K562 (cell line): ENCODE results near the gene KCNE1. TPM values are rescaled to one million over a fixed set of nuclear protein-coding genes. Genes with fewer than 3 reads are reported as not detected.

Experiments
- ATAC-seq: fragments of 200-7000 bp; cut with Tn5 transposase; 3 replicates; pipeline ENCODE4 v1.9.1; 2020; ENCODE audit warnings: moderate library complexity
- BruUV-seq: library from RNA; stranded (reverse); fragments of 400-500 nt; replicated peaks from 2 replicates; lab custom pipeline; 2021; lab: Mats Ljungman, UMichigan
- CTCF ChIA-PET: fragments of 300-600 bp; formaldehyde crosslinking; extraction: SDS; loops from one replicate; lab custom pipeline; 2021; ENCODE audit warnings: low intra/inter-chr PET ratio; lab: Yijun Ruan, JAX
- POLR2A ChIA-PET: fragments of 300-600, 350-650 bp; sonication (Branson Sonifier 250); formaldehyde crosslinking; extraction: SDS; loops from one replicate; lab custom pipeline; 2021; ENCODE audit warnings: antibody characterized with exemption, inconsistent platforms; lab: Yijun Ruan, JAX
- DNase-seq, 4 experiments: peaks; one replicate each; pipeline versions ENCODE4 v3.0.0 to v3.0.0-alpha.2; 2011 to 2018; ENCODE audit warnings: low spot score in 3 of 4, mixed read lengths in 3 of 4; ENCODE audit errors: extremely low read depth in 1 of 4
- FAIRE-seq: peaks from 2 replicates; lab custom pipeline; 2011; peaks lifted over from hg19 to GRCh38; lab: Jason Lieb, UNC
- H2AFZ ChIP-seq: 2 replicates; pipeline ENCODE4 v1.6.0; 2011; ENCODE audit warnings: low read depth, low read length, control low read depth, inconsistent platforms
- H3K27ac ChIP-seq: fragments of 200-600 bp; 3 replicates; pipeline ENCODE4 v1.8.0; 2011; ENCODE audit warnings: low read depth, mild to moderate bottlenecking, control low read depth, inconsistent platforms, low read length, moderate library complexity, mixed read lengths; ENCODE audit errors: extremely low read depth
- H3K27me3 ChIP-seq, 2 experiments: fragments of 300-600 bp in 1 of 2; 2 replicates in 1 of 2; 3 replicates in 1 of 2; pipeline versions ENCODE4 v1.6.0 to v1.8.0; 2011; ENCODE audit warnings: inconsistent platforms in 2 of 2, low read length in 2 of 2, mild to moderate bottlenecking in 1 of 2, mixed read lengths in 1 of 2, moderate library complexity in 1 of 2; ENCODE audit not compliant: control insufficient read depth in 2 of 2, insufficient read depth in 2 of 2
- H3K36me3 ChIP-seq: fragments of 300-600 bp; 3 replicates; pipeline ENCODE4 v1.8.0; 2011; ENCODE audit warnings: mild to moderate bottlenecking, low read length, inconsistent platforms; ENCODE audit not compliant: control insufficient read depth, insufficient read depth
- H3K4me1 ChIP-seq, 2 experiments: fragments of 200-600 bp in 1 of 2; replicated peaks in 1 of 2; 2 replicates in 1 of 2; 3 replicates in 1 of 2; pipeline versions ENCODE4 v1.5.1 to v1.8.0; 2011; ENCODE audit warnings: inconsistent platforms in 2 of 2, low read length in 2 of 2, mild to moderate bottlenecking in 1 of 2, mixed read lengths in 1 of 2, moderate library complexity in 1 of 2; ENCODE audit not compliant: control insufficient read depth in 2 of 2, insufficient read depth in 2 of 2
- H3K4me2 ChIP-seq: 2 replicates; pipeline ENCODE4 v1.6.1; 2011; ENCODE audit warnings: low read length, control low read depth, inconsistent platforms, mixed read lengths; ENCODE audit not compliant: insufficient read depth
- H3K4me3 ChIP-seq: fragments of 200-600 bp; sonication (generic), shearing (Covaris generic); 2 replicates; pipeline ENCODE4 v1.5.1; 2016; ENCODE audit warnings: control low read depth, inconsistent platforms
- H3K79me2 ChIP-seq: fragments of 200-600 bp; 3 replicates; pipeline ENCODE4 v1.8.0; 2011; ENCODE audit warnings: low read length, inconsistent platforms; ENCODE audit not compliant: control insufficient read depth, insufficient read depth
- H3K9ac ChIP-seq, 2 experiments: 2 replicates each; pipeline versions ENCODE4 v1.6.0 to v1.6.1; 2011; ENCODE audit warnings: low read depth in 2 of 2, low read length in 2 of 2, control low read depth in 1 of 2, inconsistent platforms in 1 of 2, mild to moderate bottlenecking in 1 of 2, mixed read lengths in 1 of 2; ENCODE audit not compliant: insufficient read depth in 1 of 2
- H3K9me1 ChIP-seq: one replicate; pipeline ENCODE4 v1.6.0; 2011; ENCODE audit warnings: inconsistent platforms, mild to moderate bottlenecking, low read length, moderate library complexity; ENCODE audit not compliant: control insufficient read depth, insufficient read depth
- H3K9me3 ChIP-seq: replicated peaks from 2 replicates; pipeline ENCODE4 v1.5.1; 2011; ENCODE audit warnings: low read depth, low read length, inconsistent platforms; ENCODE audit not compliant: control insufficient read depth, insufficient read depth
- H4K20me1 ChIP-seq: replicated peaks from 2 replicates; pipeline ENCODE4 v1.6.1; 2011; ENCODE audit warnings: low read length, inconsistent platforms, mixed read lengths; ENCODE audit not compliant: control insufficient read depth, insufficient read depth
- AFF4 ChIP-seq: sonication (generic); formaldehyde crosslinking; IDR thresholded peaks from 2 replicates; pipeline ENCODE4 v1.8.0; 2023; ENCODE audit warnings: mild to moderate bottlenecking, missing genetic modification reagents
- FOXP1 ChIP-seq: sonication (generic); formaldehyde crosslinking; IDR thresholded peaks from 2 replicates; pipeline ENCODE4 v1.8.0; 2022; ENCODE audit warnings: mild to moderate bottlenecking, missing genetic modification reagents
- FUS ChIP-seq: fragments of 200-400 bp; formaldehyde crosslinking; optimal IDR thresholded peaks from 2 replicates; pipeline ENCODE3; 2017; ENCODE audit warnings: low read depth, low read length
- IFI16 ChIP-seq: fragments of 250-450 bp; sonication (Bioruptor Pico); IDR thresholded peaks from 2 replicates; pipeline ENCODE4 v2.1.2; 2022; ENCODE audit warnings: mild to moderate bottlenecking, inconsistent platforms
- ILK ChIP-seq: fragments of 450-650 bp; IDR thresholded peaks from 2 replicates; pipeline ENCODE4 v1.6.1; 2016; ENCODE audit warnings: missing genetic modification characterization, low read depth, mild to moderate bottlenecking, missing compliant biosample characterization, moderate library complexity, borderline replicate concordance
- MED1 ChIP-seq: sonication (generic); formaldehyde crosslinking; IDR thresholded peaks from 2 replicates; pipeline ENCODE4 v1.8.1; 2023; ENCODE audit warnings: missing genetic modification reagents, borderline replicate concordance
- PHB2 ChIP-seq: fragments of 450-650 bp; IDR thresholded peaks from 2 replicates; pipeline ENCODE4 v1.6.1; 2017; ENCODE audit warnings: low read depth
- POLR2AphosphoS2 ChIP-seq: IDR thresholded peaks from 2 replicates; pipeline ENCODE4 v1.6.1; 2012; ENCODE audit warnings: low read length, improper control_type of control experiment
- PURB ChIP-seq: sonication (generic); formaldehyde crosslinking; IDR thresholded peaks from 2 replicates; pipeline ENCODE4 v1.9.0; 2021; ENCODE audit warnings: low read depth, mild to moderate bottlenecking, missing genetic modification reagents
- SIX5 ChIP-seq, 2 experiments: IDR thresholded peaks; 2 replicates each; pipeline ENCODE4 v1.6.1; 2011; ENCODE audit warnings: low read length in 2 of 2, borderline replicate concordance in 1 of 2, low read depth in 1 of 2, mild to moderate bottlenecking in 1 of 2, moderate library complexity in 1 of 2; ENCODE audit not compliant: insufficient read depth in 1 of 2
- SMAD2 ChIP-seq: fragments of 150-350 bp; IDR thresholded peaks from 2 replicates; pipeline ENCODE4 v1.6.1; 2014; ENCODE audit warnings: low read depth, mild to moderate bottlenecking, low read length
- TEAD1 ChIP-seq, 2 experiments: fragments of 450-650 bp in 1 of 2; sonication (generic) in 1 of 2; formaldehyde crosslinking; IDR thresholded peaks; 2 replicates each; pipeline versions ENCODE4 v1.4.0 to v1.8.0; 2020 to 2022; ENCODE audit warnings: mild to moderate bottlenecking in 2 of 2, missing genetic modification reagents in 1 of 2
- ZBED1 ChIP-seq: IDR thresholded peaks from 2 replicates; pipeline ENCODE4 v1.6.1; 2014
- ZBTB8A ChIP-seq: fragments of 450-650 bp; IDR thresholded peaks from 2 replicates; pipeline ENCODE4 v1.6.1; 2018; ENCODE audit warnings: mild to moderate bottlenecking, moderate library complexity; ENCODE audit not compliant: partially characterized antibody
- ZNF133 ChIP-seq: fragments of 250-450 bp; sonication (Bioruptor Pico); IDR thresholded peaks from 2 replicates; pipeline ENCODE4 v1.4.0; 2020; ENCODE audit warnings: mild to moderate bottlenecking
- ZNF311 ChIP-seq: fragments of 250-450 bp; sonication (Bioruptor Pico); IDR thresholded peaks from 2 replicates; pipeline ENCODE4 v1.4.0; 2020; ENCODE audit warnings: mild to moderate bottlenecking, moderate library complexity
- WGBS: fragments of 100-300 bp; shearing (Covaris generic); methylation state at CpG from one replicate; pipeline ENCODE4 v1.1.6; 2016; ENCODE audit warnings: low coverage, mixed read lengths; ENCODE audit not compliant: insufficient coverage; ENCODE audit errors: missing lambda C conversion rate; 5-methylcytosine and 5-hydroxymethylcytosine counted together
- in situ Hi-C: fragments of 300-500 bp; cut with MboI; formaldehyde crosslinking; loops from 4 replicates; pipeline ENCODE4 v1.15.0; 2018; ENCODE audit warnings: inconsistent platforms, mixed read lengths
- intact Hi-C: fragments of 100-400 bp; cut with micrococcal nuclease; formaldehyde crosslinking; loops from 2 replicates; pipeline ENCODE4 v1.14.2; 2022
- polyA plus RNA-seq, 8 experiments: library from polyadenylated mRNA; depleted of rRNA in 4 of 8; stranded (reverse) in 5 of 8; unstranded in 3 of 8; fragments of >200 nt; fragmentation: Nextera tagmentation in 2 of 8; fragmentation: Illumina TruSeq in 1 of 8; extraction: Ambion mirVana in 2 of 8; extraction: Trizol in 1 of 8; gene quantifications; 2 replicates each; pipeline versions ENCODE4 v1.2.1 to v1.2.3, GENCODE V29; 2011 to 2014; ENCODE audit warnings: inconsistent platforms in 1 of 8, missing spikeins in 1 of 8
- total RNA-seq, 7 experiments: library from RNA; depleted of rRNA in 6 of 7; stranded (reverse); fragments of >200 nt in 6 of 7; fragmentation: Illumina TruSeq in 2 of 7; extraction: Trizol in 2 of 7; gene quantifications; 2 replicates each; pipeline versions ENCODE4 v1.2.1 to v1.2.3, GENCODE V29; 2011 to 2021; ENCODE audit warnings: low replicate concordance in 1 of 7

The KCNE1 gene
- total and polyA plus RNA-seq, 9 of the 15 experiments (the other 6 are each of a cell fraction or from before 2014, with no cell fraction given) = 0.05 to 0.22 (median 0.11) TPM; not detected in 3

- Histone ChIP-seq H3K27ac (no peak overlapping the region), H3K4me1 (no peaks in the 10 kb centered on the region), H3K79me2 (no peaks in the 10 kb centered on the region), H3K4me3 (no peak overlapping the region), H3K9me1 (no peaks in the 10 kb centered on the region), H3K4me2 (no peak overlapping the region), H3K9me3 (no peaks in the 10 kb centered on the region), H3K27me3 (peaks cover 0 to 4% of the 10 kb centered on the region in 2 experiments; a peak in 2 of 5 replicates), H4K20me1 (no peaks in the 10 kb centered on the region), H3K9ac (no peak overlapping the region), H3K36me3 (no peaks in the 10 kb centered on the region), H2AFZ (no peak overlapping the region)
- intact Hi-C loops = no loop called here
- TF ChIP-seq PURB (no peak), SIX5 (IDR thresholded peaks at IDR 0.05; ENCODE audit: borderline replicate concordance in 1 of 2, insufficient read depth in 1 of 2, low read depth in 1 of 2, low read length in 2 of 2) (no peak), MED1 (CRISPR knock-in tag) (no peak), SMAD2 (no peak), ZNF311 (CRISPR knock-in tag) (no peak), FOXP1 (CRISPR knock-in tag) (no peak), ZBTB8A (no peak), POLR2AphosphoS2 (no peak), ILK (tag) (no peak), ZNF133 (CRISPR knock-in tag) (no peak), FUS (no peak), AFF4 (CRISPR knock-in tag) (no peak), TEAD1 (CRISPR knock-in tag; IDR thresholded peaks at IDR 0.05) (no peak), PHB2 (no peak), IFI16 (CRISPR knock-in tag) (no peak), ZBED1 (no peak)
- DNase-seq = no peak
- WGBS = 14% methylated on average over 7 of the region's 7 CpGs
- BruUV-seq = no TSS peak
- FAIRE-seq = no peak
- POLR2A ChIA-PET = interaction anchor here (1.3 kb wide), 1 partner anchor 11 kb away, joined by 3 read pairs; no protein-coding TSS in a partner anchor
- ATAC-seq = no peak
- CTCF ChIA-PET = no interaction called here
- in situ Hi-C loops = no loop called here
These were observed 49.8 kb upstream of the KCNE1 start for GRCh38 chr21:34561806-34562205.
